ENCODE results near the gene NKD2.
A peak's percentile ranks its signal among the peaks of the same experiment; 100 is the strongest.
"Not testable (repeated sequence)": the region's sequence is repeated elsewhere in the genome, so short reads cannot be mapped to it uniquely, and the experiment has no call there.

The NKD2 gene

DNA sequence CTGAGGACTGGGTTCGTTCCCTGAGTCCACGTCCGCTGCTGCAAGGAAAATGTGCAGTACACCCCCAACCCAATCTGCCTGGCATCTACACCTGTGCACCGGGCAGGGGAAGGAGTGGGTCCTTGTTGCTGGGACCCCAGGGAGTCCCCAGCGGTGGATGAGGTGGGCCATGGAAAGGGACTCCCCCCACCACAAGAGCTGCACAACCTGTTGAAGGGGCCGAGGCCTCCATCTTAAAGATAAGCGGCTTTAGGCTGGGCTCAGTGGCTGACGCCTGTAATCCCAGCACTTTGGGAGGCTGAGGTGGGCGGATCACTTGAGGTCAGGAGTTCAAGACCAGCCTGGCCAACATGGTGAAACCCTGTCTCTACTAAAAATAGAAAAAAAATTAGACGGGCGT lies 7.8 kb upstream of the NKD2 start:
- not testable (repeated sequence) for DNase-seq (ENCODE audit: low spot score)

DNA sequence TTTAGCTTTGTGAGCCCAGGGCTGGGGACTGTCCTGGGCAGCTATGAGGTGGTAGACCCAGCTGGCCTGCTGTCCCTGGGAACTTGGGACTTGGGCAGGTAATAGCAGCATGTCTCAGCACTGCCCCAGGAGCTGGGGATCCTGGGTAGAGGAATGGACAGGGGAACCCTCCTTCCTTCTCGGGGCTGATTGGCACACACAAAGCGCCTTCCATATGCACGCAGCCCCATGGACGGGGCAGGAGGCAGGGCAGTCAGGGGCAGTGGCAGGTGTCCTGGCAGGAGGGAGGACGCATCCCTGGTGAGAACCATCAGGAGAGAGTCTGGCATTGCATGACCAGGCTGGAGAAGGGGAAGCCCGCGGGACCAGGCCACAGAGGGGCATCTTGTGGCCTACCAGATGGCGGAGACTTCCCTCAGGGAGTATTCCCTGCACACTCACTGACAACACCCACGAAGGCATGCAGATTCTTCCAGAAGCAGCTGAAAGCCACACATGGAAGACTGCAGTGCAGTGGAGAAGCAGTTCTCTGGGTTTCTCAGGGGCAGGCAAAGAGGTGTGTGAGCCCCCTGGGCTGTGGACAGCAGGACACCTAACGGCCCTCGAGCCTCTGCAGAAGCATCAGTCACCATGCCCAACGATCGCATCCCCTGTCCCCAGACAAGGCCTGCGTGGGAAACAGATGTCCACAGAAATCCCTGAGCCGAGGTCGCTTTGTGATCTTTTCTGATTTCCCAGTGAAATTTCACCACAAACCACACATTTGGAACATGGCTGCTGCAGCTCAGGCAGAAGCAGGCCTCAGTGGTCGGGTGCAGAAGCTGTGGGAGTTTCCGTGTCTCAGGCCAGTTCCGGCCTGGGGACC lies 7.0 kb upstream of the NKD2 start:
- no peak for DNase-seq (ENCODE audit: low spot score)

DNA sequence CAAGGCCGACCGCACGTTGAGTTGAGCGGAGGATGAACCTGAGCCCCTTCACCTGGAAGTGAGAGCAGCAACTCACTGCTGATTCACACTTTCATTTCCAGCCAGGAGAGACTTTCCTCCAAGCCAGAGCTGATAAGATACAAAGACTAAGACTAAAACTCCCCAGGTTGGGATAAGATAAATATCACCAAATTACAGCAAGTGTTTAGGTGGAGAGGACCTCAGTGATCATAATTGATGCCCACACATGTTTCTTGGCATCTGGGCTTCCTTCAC lies 6.4 kb upstream of the NKD2 start:
- DNase-seq (ENCODE audit: low spot score) = no peak

DNA sequence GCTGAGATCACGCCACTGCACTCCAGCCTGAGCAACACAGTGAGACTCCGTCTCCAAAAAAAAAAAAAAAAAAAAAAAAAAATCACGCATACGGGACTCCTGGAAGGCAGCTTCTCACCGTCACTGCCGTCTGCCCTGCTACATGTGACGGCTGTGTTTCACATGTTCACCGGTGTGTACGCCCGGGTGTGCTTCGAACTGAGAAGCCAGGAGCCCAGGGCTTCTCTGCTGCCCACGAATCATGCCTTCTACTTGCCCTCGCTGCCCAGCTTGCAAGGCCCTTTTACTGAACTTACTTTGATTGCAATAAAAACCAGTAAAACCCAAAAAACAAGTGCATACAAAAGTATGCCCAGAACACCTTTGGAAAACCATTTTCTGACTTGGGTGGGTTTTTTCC lies 5.8 kb upstream of the NKD2 start:
- DNase-seq (ENCODE audit: low spot score) = no peak

DNA sequence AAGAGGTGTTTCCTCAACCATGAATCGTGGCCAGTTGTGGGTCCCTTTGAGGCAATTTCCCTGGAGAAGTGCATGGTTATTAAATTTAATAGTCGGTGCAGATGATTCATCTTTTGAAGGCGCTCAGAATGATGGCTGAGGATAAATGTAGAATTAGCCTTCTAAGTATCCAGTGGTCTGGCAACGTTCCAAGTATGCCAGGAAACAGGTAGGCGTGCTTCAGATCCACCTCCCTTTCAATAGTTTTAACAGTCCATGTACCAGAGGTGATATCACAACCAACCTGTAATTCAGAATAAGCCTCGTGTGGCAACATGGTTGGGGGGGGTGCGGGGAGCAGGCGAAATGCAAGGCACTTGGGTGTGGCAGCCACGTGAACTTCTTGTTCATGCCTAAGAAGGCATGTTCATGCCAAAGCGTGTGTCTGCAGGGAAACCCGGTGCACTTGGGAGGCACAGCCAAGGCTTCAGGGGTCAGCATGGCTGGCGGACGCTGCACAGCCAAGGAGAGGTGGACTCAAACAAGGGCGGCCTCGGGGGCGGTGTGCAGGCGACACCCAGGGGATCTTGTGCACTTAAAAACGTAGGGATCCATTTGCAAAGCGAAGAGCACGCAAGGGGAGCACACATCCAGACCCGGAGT lies 5.2 kb upstream of the NKD2 start:
- no peak for DNase-seq (ENCODE audit: low spot score)

DNA sequence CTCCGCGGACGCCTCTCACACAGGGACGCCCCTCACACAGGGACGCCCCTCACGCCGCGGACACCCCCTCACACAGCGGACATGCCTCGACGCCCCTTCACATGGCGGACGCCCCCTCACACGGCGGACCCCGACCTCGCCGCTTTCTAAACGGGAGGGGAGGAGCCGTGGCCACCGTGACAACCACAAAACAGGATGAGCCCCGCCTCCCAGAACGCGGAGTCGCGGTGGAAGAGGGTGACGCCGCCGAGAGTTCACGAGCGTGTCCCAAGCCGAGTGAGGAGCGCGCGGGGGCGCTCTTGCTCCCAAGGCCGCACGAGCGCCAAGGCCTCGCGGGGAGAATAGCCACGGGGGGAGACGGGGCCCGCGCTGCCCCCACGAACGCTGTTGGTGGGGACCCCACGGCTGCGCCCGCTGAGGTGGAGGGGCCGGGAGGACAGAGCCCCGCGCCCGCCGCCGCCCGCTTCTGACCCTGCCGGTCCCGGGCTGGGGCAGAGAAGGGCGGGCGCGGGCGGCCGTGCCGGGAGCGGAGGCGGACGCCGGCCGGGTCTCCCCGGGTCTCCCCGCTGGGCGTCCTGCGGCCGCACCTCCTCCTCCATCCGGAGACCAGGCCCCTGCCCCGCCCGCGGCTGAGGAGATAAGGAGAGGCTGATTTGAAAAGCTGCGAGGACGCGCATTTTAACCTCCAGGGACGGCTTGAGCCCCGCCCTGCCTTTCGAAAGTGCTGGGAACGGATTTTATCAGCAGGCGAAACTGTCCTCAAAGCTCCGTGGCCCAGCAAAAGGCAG lies 3.9 kb upstream of the NKD2 start:
- peak; percentile 16 for DNase-seq (ENCODE audit: low spot score)

DNA sequence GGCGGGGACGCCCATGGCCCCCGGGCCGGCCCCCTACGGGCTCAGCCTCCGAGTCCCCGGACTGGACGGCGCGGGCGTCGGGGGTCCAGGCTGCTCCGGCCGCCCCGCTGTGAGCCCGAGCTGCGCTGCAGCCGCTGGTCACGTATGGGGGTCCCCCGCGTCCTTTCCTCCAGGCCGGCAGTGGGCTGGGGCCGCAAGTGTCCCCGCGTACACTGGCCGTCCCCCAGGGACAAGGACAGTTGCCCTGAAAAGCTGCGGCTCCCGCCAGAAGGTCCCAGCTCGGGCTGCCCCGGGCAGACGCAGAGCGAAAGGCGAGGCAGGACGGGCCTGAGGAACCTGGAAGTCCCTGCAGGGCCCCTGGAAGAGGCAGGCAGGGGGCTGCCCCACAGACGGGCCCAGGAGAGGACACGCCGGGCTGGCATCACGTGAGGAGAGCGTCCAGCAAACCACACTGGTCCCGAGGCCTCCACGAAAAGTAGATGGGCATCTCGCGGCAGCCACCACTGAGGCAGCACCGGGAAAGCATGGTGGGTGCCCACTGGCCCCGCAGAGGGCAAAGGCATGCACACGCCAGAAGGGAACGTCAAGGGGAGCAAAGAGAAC lies 3.3 kb upstream of the NKD2 start:
- no peak for DNase-seq (ENCODE audit: low spot score)

DNA sequence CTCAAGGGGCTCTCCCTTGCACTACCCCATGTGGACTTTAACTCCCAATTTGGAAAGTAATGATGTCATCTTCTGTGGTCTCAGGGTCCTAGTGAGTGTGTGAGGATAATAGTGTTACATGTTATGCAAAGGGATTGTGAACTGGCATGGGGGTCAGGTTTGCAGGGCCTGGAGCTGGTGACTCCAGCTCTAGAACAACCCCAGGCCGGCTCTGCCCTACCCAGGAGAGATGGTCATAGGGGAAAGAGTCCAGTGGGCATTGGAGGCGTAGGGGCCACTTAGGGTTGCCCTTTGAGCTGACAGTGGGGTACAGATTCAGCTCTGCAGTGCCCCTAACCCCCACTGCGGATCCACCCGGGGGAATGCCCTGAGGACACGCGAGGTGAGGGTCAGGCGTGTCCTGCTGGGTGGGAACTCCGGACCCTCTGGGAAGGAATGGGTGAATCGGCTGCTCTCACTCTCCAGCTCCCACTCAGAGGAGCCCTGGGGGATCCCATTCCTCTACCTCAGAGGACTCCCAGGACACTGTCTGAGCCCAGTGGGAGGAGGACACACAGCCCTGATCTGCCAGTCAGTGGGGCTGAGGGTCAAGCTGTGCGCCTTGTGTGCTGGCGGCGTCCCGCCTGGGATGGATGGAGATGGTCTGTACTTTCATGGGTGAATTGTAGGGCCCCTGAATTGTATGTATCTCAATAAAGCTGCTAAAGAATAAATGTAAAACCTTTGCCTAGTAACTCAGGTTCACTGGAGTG lies 2.5 kb upstream of the NKD2 start:
- no peak for DNase-seq (ENCODE audit: low spot score)

DNA sequence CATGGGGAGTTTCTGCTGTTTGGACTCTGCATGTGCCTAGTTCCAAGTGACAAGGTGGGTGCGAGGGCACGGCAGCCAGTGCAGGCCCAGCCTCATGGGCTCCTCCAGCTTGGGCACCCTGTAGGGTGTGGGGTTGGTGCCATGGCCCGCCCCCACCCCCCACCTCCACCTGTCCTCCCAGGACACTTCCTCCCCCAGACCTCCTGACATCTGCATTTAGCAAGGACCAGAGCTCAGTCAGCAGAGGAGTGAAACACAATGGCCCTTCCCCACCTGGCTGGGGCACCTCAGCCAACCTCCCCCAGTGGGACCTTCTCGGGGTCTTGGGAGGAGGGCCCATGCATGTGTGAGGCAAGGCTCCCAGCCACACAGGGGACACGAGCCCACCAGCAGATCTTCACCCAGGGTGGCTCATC lies 1.9 kb upstream of the NKD2 start:
- DNase-seq (ENCODE audit: low spot score) = no peak

DNA sequence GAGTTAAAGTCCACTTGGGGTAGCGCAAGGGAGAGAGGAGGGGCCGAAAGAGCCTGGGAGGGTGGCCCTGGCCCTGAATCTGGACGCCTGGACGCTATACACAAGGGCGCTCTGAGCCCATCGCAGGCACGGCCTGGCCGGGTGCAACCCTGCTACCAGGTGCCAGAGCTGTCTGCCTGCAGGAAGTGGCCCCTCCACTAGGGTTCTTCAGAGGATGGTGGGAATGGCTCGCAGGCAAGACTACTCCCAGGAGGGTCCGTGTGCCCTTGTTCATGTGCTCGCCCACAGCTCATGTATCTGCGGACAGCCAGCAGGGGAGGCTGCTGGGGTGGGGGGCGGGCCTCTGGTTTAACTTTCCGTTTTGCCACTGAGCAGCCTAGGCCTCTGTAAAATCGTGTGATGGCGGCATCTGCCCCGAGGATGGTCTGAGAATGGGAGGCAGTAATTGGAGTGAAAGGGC lies 1.4 kb upstream of the NKD2 start:
- DNase-seq (ENCODE audit: low spot score) = no peak

DNA sequence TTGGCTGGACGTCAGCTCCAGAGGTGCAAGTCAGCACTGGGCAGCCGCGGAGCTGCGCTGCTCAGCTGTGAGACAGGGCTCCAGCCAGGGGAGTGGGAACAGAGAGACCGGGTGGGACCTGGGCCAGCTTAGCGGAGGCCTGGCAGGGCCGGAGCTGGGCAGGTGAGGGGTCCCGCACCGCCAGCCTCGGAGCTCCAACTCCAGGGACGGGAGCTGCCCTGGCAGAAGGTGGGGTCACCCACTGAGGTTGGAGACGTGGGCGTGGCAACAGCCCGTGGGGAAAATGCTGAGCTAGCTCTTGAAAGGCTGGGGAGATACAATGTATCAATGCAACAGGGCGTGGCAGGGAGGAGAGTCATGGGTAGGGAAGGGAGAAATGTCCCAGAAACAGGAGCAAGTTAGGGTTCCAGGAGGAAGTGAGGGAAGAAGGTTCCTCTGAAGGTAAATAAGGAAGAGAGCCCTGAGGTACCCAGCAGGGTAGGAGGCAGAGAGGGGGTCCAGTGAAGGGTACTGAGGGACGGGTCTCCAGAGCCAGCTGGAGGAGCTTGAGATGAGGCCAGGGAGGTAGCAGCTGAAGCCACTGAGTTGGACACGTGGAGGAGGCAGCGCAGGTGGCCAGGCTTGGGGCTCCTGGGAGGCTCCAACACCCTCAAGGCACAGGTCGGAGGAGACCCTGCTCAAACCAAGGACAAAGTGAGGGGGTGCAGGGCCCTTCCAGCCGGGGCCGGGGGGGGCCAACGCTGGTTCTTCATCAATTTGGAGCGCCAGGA lies 736 bp upstream of the NKD2 start:
- no peak for DNase-seq (ENCODE audit: low spot score)

DNA sequence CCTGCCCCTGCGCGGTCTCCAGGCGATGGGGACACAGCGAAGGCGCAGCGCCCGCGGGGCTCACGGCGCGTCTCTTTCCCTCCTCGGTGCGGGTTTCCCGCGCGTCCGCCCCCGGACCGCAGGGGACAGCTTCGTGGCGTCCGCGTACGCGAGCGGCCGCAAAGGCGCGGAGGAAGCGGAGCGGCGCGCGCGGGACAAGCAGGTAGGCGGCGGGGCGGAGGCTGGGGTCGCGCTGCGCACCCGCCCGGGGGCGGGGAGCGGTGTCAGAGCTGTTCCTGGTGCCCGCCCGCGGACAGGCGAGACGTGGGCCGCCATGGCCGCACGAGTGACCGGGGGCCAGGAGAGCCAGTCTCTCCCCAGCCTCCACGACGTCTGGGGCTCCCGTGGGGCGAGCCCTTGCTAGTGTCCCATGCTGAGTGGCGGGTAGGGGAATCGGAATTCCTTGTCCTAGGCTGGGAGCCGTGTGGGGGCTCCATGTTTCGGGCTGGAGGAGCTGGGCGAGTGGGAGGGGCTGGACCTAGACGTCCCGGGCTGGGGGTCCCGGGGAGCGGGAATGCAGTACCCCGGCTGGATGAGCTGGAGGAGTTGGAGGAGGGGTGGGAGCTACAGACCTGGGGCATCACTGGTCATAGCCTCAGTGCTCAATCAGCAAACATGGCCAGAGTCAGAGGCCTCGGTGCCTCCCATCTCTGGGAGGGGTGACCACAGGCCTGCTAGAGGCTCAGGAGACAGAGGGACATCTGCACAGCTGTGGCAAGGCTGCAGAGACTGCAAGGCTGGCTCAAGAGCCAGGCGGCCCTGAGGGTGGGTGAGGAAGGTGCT lies 968 bp downstream of the NKD2 start:
- no peak for DNase-seq (ENCODE audit: low spot score)

DNA sequence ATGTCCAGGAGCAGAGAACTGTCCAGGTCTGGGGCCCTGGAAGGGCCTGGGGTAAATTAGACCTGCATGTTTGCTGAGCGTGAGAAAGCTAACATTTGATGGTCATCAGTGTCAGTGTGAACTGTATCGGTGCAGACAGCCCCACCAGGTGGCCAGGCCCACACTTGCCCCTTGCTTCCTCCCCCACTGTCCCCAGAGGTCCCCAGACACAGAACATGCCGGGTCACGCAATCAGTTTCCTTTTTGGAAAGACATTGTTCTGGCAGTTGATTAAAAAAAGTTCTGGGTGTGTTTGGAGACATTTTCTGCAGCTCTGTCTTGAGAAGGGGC lies 1.5 kb downstream of the NKD2 start:
- DNase-seq (ENCODE audit: low spot score) = no peak

DNA sequence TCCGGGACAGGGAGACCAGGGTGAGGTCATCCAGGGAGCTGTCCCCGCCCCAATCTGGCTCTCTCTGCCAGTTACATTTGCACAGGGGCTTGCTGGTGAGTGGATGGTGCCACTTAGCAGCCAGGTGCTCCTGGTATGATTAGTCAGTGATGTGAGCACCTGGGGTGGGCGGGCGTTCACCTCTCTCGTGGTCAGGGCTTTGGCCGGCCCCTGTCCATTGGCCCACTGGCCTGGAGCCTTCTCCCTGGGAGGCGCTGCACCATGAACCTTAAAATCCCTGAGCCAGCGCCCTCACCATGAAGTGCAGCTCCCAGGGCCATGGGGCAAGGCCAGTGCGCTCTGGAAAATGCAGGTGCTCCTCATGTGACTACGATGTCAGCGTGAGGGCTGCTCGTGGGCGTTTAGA lies 2.0 kb downstream of the NKD2 start:
- no peak for DNase-seq (ENCODE audit: low spot score)

DNA sequence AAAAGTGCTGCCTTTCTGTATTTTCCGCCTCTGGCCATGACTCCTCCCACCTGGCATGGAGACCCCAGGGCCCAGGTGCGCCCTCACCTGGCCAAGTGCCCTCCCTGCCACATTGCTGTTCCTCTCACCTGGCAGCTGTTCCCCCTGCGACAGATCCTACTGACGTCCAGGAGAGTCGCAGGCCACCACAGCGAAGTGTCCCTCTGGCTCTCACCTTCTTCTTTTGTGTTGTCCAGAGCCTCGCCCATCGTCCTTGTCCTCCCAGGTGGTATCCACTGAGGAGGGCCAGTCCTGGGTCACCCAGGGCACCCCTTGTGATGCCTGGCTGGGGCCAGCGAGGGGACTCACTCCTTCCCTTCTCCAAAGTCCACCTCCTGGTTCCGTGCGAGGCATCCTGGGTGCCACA lies 2.6 kb downstream of the NKD2 start:
- DNase-seq (ENCODE audit: low spot score) = no peak

DNA sequence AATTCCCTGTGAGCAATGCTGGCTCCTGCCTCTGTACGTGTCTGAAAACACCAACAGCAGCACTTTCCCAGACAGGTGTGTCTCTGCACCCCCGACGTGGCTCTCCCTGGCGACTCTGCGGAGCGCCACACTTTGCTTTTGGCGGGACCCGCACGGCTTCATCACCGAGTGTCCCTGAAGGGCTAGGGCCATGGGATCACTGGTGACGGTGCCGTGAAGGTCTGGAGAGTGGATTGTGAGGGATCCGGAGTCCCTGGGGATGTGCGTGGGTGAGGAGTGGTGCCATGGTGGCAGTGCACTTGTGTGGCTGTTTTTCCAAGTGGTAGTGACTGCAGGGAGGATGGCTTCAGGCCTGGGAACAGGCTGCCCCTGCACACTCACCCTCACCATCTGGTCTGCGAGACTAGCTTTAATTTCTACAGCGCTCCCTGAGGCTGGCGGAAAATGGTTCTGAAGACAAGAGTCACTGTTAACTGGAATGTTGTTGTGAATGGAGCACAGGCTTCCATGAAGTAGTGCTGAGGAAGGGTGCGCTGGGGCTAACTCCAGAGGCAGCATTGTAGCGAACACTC lies 3.2 kb downstream of the NKD2 start:
- DNase-seq (ENCODE audit: low spot score) = no peak

DNA sequence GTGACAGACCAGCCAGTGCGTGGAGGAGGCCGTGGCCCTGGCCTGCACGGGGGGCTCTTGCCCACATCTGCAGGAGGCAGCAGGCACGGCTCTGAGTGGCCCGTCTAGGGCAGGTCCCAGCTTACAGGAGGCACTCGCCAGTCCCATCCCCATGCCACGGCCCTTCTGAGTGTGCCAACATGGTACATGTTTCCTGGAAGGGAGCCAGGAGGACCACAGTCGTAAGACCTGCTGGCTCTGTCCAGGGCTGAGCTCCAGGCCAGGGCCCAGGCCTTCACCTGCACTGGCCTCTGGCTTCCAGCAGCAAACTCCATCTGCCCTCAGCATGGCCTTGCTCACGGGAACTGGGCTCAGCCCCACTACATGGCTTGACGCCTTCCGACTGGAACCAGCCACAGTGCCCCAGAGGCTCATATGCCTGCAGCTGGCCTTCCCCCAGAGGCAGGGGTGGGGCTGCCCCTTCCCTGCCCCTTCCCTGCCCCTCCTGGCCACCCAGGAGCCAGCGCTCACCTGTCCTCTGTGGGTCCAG lies 3.8 kb downstream of the NKD2 start:
- no peak for DNase-seq (ENCODE audit: low spot score)

DNA sequence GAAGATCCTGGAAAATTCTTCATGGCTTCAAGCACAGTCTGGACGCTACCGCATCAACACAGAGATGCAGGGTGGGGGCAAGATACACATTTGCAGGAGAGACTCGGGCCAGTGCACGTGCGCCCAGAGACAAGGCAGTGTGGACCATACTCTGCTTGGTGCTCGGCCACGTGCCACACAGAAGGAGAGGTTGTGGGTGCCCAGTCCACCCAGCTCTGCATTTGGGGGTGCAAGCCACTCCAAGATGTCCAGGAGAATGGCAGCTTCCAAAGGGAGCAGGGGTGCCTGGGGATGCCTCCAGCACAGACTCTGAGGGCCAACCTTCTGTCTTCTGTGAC lies 4.3 kb downstream of the NKD2 start:
- no peak for DNase-seq (ENCODE audit: low spot score)

DNA sequence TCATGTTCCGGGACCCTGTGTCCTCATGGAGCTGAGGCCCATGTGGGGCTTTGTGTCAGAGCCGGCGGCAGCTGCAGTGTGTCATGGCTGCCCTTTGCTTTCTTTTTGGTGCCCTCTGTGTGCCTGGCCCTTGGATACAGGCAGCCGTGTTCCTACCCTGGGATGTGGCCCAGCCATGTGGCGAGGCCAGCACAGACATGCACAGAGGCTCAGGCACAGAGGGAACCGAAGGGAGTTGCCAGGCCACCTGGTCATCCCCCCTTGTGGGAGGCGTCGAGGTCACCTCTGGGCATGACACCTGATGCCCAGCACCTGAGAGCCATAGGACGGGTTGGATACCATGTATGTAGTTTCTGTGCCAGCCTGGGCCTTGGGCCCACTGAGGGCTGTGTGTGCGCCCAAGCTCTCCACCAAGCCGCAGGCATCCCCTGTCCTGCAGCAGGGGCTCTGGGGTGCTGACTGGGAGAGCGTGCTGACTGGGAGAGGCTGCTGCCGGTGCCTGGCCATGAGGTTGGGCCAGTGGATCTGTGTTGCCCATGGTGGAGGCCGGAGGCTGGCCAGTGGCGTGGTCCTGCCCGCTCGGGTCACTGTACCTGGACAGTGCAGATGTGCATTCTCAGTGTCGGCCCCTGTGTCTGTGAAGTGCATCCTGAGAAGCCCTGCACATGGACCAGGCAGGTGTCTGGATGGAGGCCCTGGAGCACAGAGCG lies 4.8 kb downstream of the NKD2 start:
- DNase-seq (ENCODE audit: low spot score) = no peak
